GM18868 (cell line): ENCODE results near the gene CARD14.

Source experiments
- ATAC-seq: cut with Tn5 transposase; IDR thresholded peaks from one replicate; pipeline ENCODE4 v1.9.1; 2021; ENCODE audit warnings: mild to moderate bottlenecking, moderate library complexity; ENCODE audit not compliant: unreplicated experiment

Gene CARD14

GRCh38 chr17:80209765-80210164 is 39.9 kb downstream of the CARD14 start:
- ATAC-seq = no peak

DNA sequence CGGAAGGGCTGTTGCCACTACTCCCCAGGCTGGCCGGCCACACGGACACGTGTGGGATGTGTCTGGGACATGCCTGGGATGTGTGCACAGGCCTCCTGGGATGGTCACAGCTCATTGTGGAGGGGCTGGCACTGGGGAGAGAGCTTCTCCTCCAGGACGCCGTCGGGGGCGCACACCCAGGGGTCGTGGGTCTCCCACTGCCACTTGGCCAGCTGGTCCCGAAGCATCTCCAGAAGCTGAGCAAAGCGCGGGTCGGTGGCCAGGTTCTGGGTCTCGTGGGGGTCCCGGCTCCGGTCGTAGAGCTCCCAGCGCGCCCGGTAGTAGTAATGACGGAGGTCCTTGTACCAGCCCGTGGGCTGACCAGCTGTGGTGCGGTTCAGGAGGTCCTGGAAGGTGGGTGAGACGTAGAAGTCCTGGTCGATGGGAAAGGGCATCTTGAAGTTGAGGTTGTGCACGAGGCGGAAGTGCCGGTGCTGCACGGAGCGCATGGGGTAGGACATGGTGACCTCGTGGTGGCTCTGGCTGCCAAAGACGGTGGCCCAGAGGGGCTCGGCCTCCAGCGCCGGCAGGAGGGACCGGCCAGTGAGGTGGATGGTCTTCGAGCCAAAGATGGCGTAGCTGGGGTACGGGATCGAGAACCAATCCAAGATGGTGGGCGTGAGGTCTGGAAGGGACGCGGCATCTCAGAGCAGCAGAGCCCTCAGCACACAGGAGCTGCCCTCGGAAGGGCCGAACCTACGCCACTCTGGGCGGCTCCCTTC is 40.7 kb downstream of the CARD14 start:
- ATAC-seq = no peak

GRCh38 chr17:80212109-80212508 is 42.3 kb downstream of the CARD14 start:
- no peak for ATAC-seq

GRCh38 chr17:80212511-80212910 is 42.7 kb downstream of the CARD14 start:
- ATAC-seq = no peak

GRCh38 chr17:80212962-80213642 is 43.3 kb downstream of the CARD14 start:
- no peak for ATAC-seq

GRCh38 chr17:80213643-80213975 is 43.8 kb downstream of the CARD14 start:
- no peak for ATAC-seq

GRCh38 chr17:80214012-80214877 is 44.4 kb downstream of the CARD14 start:
- no peak for ATAC-seq

DNA sequence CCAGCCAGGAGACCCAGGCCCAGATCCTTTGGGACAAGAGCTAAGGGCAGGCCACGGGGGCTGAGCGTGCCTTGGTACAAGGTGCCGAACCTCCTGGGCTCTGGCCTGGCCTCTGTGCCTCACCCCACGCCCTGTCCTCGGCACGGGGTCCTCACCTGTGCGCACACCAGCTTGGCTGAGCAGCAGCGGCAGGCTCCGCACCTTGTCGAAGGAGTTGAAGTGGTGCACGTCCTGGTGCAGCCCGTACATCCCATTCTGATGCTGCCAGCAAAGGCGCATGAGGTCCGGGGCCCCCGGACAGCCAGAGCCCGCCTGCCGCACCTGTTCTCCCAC is 45.0 kb downstream of the CARD14 start:
- no peak for ATAC-seq

GRCh38 chr17:80216473-80217456 is 46.9 kb downstream of the CARD14 start:
- ATAC-seq = no peak

GRCh38 chr17:80217703-80218362 is 48.0 kb downstream of the CARD14 start:
- no peak for ATAC-seq

- ATAC-seq = no peak
Observed at GRCh38 chr17:80218391-80218790, 48.6 kb downstream of the CARD14 start.

DNA sequence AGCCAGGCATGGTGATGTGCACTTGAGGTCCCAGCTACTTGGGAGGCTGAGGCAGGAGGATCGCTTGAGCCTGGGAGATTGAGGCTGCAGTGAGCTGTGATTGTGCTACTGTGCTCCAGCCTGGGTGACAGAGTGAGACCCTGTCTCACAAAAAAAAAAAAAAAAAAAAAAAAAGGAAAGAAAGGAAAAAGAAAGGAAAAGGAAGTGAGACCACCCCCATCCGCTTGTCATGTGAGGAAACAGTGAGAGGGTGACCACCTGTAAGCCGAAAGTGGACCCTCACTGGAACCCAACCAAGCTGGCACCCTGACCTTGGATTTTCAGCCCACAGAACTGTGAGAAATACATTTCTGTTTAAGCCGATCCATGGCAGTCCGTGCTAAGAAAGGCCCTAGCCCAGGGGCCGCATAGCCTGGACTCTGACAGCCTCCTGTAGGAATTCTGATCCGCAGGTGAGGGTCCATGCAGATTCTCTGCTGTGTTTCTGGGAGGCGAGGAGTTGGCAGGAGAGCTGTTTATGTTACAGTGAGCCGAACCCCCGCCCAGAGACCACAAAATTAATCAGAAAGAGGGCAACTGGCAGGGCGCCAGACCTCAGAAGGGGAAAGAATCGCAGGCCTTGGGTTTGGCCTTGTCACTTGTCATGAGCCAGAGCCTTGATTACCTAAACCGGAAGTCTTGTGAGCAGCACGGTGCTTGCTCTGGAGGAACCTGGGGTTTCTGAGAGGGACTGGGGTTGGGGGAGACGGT is 49.4 kb downstream of the CARD14 start:
- ATAC-seq = peak; percentile 50

GRCh38 chr17:80219763-80220053 is 49.9 kb downstream of the CARD14 start:
- ATAC-seq = peak; percentile 16

GRCh38 chr17:80220054-80220735 is 50.4 kb downstream of the CARD14 start, which contains the start of the genes SGSH and SLC26A11:
Gene SGSH (minus strand): TSS chr17:80220333. CDS start chr17:80220313, 20 bp downstream.
Gene SLC26A11 (plus strand): TSS chr17:80220427. CDS start chr17:80221561, 1,134 bp downstream.
- peak; percentile 46 for ATAC-seq

DNA sequence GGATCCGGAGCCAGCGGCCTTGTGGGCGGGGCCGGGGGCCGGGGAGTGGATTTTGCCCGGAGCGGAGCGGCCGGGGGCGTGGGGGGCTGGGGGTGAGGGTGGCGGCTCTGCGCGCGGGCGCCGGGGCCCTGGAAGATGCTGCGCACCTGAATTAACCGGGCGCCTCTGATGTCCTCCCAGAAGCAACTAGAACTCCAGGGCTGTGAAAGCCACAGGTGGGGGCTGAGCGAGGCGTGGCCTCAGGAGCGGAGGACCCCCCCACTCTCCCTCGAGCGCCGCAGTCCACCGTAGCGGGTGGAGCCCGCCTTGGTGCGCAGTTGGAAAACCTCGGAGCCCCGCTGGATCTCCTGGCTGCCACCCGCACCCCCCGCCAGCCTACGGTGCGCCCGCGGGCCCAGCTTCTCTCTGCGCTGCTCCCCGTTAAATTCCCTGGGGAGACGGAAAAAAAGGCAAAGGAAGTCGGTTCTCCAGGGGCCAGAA is 50.9 kb downstream of the CARD14 start:
- ATAC-seq = peak; percentile 7

GRCh38 chr17:80221351-80222105 is 51.7 kb downstream of the CARD14 start:
- no peak for ATAC-seq

DNA sequence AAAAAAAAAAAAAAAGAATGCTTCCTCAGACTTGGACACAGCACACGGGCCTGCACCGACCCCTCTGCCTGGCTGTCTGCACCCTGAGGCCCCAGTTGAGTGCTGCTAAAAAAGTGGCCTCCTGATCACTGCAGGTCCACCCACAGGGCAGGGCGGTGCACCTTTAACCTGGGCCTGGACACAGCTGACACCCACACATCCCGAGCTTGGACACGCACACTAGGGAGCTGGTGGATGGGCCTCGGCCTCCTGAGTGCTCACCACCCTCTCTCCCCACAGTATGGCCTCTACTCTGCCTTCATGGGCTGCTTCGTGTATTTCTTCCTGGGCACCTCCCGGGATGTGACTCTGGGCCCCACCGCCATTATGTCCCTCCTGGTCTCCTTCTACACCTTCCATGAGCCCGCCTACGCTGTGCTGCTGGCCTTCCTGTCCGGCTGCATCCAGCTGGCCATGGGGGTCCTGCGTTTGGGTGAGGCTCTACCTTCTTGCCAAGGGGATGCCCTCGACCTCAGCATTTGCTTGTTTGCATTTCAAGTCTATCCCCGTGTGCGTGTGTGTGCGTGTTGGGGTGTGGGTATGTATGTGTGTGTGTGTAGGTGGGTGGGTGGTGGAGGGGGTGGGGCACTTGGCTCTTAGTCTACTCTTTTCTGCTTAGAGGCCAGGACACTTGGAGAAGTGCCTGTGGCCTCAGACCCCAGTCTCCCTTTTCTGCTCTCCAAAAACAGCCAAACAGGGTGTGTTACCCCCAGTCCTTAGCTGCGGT is 52.7 kb downstream of the CARD14 start:
- ATAC-seq = no peak
